HEK293 (cell line): ENCODE measurements around the gene ZHX3.

Experiments
- CTCF ChIA-PET: fragments of 350-600 bp; formaldehyde crosslinking; extraction: SDS; loops from one replicate; lab custom pipeline; 2021; ENCODE audit warnings: antibody characterized with exemption; lab: Yijun Ruan, JAX
- POLR2A ChIA-PET: fragments of 300-600 bp; formaldehyde crosslinking; extraction: SDS; loops from one replicate; lab custom pipeline; 2020; ENCODE audit warnings: antibody characterized with exemption, inconsistent platforms; lab: Yijun Ruan, JAX
- H3K27ac ChIP-seq: fragments of 200-500 bp; sonication (Bioruptor generic); 2 replicates; pipeline ENCODE4 v1.5.1; 2014; ENCODE audit warnings: low read depth, low read length, control low read depth, inconsistent platforms; ENCODE audit errors: extremely low read depth
- H3K36me3 ChIP-seq, 2 experiments: fragments of 200-500 bp in 1 of 2; sonication (Bioruptor generic) in 1 of 2; 1 replicate in 1 of 2; 2 replicates in 1 of 2; pipeline ENCODE4 v1.5.1; 2014 to 2017; ENCODE audit warnings: inconsistent platforms in 2 of 2, low read length in 2 of 2; ENCODE audit not compliant: control insufficient read depth in 2 of 2, insufficient read depth in 1 of 2
- H3K4me1 ChIP-seq: fragments of 200-500 bp; sonication (Bioruptor generic); 2 replicates; pipeline ENCODE4 v1.5.1; 2014; ENCODE audit warnings: mild to moderate bottlenecking, low read length, inconsistent platforms; ENCODE audit not compliant: control insufficient read depth, insufficient read depth
- H3K4me3 ChIP-seq: 2 replicates; pipeline ENCODE4 v1.5.1; 2011; ENCODE audit warnings: low read depth, mild to moderate bottlenecking, control low read depth, low read length, moderate library complexity
- H3K9me3 ChIP-seq: fragments of 200-500 bp; sonication (Bioruptor generic); 2 replicates; pipeline ENCODE4 v1.5.1; 2014; ENCODE audit warnings: low read depth, low read length, inconsistent platforms; ENCODE audit not compliant: control insufficient read depth, insufficient read depth
- BCL11B ChIP-seq: fragments of 450-650 bp; formaldehyde crosslinking; IDR thresholded peaks from 2 replicates; pipeline ENCODE4 v1.5.1; 2016; ENCODE audit warnings: low read depth, missing biosample characterization, missing genetic modification characterization
- ELK4 ChIP-seq: IDR thresholded peaks from 2 replicates; pipeline ENCODE4 v1.6.1; 2011; ENCODE audit warnings: mild to moderate bottlenecking, low read depth, low read length, borderline replicate concordance
- GLIS2 ChIP-seq: fragments of 450-650 bp; formaldehyde crosslinking; IDR thresholded peaks from 2 replicates; pipeline ENCODE4 v1.5.1; 2016; ENCODE audit warnings: missing biosample characterization, missing genetic modification characterization
- KLF10 ChIP-seq: fragments of 450-650 bp; IDR thresholded peaks from 2 replicates; pipeline ENCODE4 v1.5.1; 2018; ENCODE audit warnings: missing biosample characterization, mild to moderate bottlenecking, missing genetic modification characterization
- KLF9 ChIP-seq: fragments of 450-650 bp; formaldehyde crosslinking; IDR thresholded peaks from 2 replicates; pipeline ENCODE4 v1.5.1; 2016; ENCODE audit warnings: missing biosample characterization, missing genetic modification characterization, low read depth
- MZF1 ChIP-seq: fragments of 450-650 bp; formaldehyde crosslinking; IDR thresholded peaks from 2 replicates; pipeline ENCODE4 v1.5.1; 2017; ENCODE audit warnings: missing biosample characterization, missing genetic modification characterization, borderline replicate concordance
- PRDM2 ChIP-seq: fragments of 450-650 bp; formaldehyde crosslinking; IDR thresholded peaks from 2 replicates; pipeline ENCODE4 v1.5.1; 2016; ENCODE audit warnings: missing biosample characterization, missing genetic modification characterization, borderline replicate concordance
- ZBTB11 ChIP-seq: fragments of 450-650 bp; formaldehyde crosslinking; conservative IDR thresholded peaks from 2 replicates; pipeline ENCODE4 v1.5.1; 2016; ENCODE audit warnings: low read depth, missing biosample characterization, missing genetic modification characterization
- ZFP69B ChIP-seq: fragments of 450-650 bp; formaldehyde crosslinking; IDR thresholded peaks from 2 replicates; pipeline ENCODE4 v1.5.1; 2016; ENCODE audit warnings: missing biosample characterization, missing genetic modification characterization
- ZNF214 ChIP-seq: fragments of 450-650 bp; formaldehyde crosslinking; IDR thresholded peaks from 2 replicates; pipeline ENCODE4 v1.5.1; 2017; ENCODE audit warnings: missing biosample characterization, mild to moderate bottlenecking, missing genetic modification characterization, borderline replicate concordance
- ZNF26 ChIP-seq: fragments of 450-650 bp; formaldehyde crosslinking; IDR thresholded peaks from 2 replicates; pipeline ENCODE4 v1.5.1; 2016; ENCODE audit warnings: missing biosample characterization, missing genetic modification characterization
- ZNF473 ChIP-seq: fragments of 450-650 bp; formaldehyde crosslinking; IDR thresholded peaks from 2 replicates; pipeline ENCODE4 v1.5.1; 2017; ENCODE audit warnings: missing biosample characterization, missing genetic modification characterization
- ZNF549 ChIP-seq: fragments of 450-650 bp; IDR thresholded peaks from 2 replicates; pipeline ENCODE4 v1.5.1; 2018; ENCODE audit warnings: missing biosample characterization, missing genetic modification characterization, mild to moderate bottlenecking, inconsistent platforms, moderate library complexity
- ZNF768 ChIP-seq: fragments of 450-650 bp; formaldehyde crosslinking; IDR thresholded peaks from 2 replicates; pipeline ENCODE4 v1.5.1; 2018; ENCODE audit warnings: missing biosample characterization, mild to moderate bottlenecking, missing genetic modification characterization
- ZNF791 ChIP-seq: fragments of 450-650 bp; formaldehyde crosslinking; IDR thresholded peaks from 2 replicates; pipeline ENCODE4 v1.5.1; 2016; ENCODE audit warnings: missing biosample characterization, missing genetic modification characterization
- ZSCAN16 ChIP-seq: fragments of 450-650 bp; formaldehyde crosslinking; IDR thresholded peaks from 2 replicates; pipeline ENCODE4 v1.5.1; 2016; ENCODE audit warnings: missing biosample characterization, missing genetic modification characterization
- ZSCAN5A ChIP-seq: fragments of 450-650 bp; formaldehyde crosslinking; IDR thresholded peaks from 2 replicates; pipeline ENCODE4 v1.5.1; 2016; ENCODE audit warnings: missing biosample characterization, missing genetic modification characterization

The ZHX3 gene

GRCh38 chr20:41175201-41175651 is 142.3 kb downstream of the ZHX3 start:
- TF ChIP-seq ZSCAN16 (tag by site-specific recombination) (no peak), ZFP69B (tag by site-specific recombination) (no peak), ZNF549 (no peak), ELK4 (no peak), KLF10 (tag by site-specific recombination) (no peak), PRDM2 (tag by site-specific recombination) (no peak), ZNF26 (tag by site-specific recombination) (no peak), ZNF791 (no peak), KLF9 (tag by site-specific recombination) (no peak), ZNF214 (tag by site-specific recombination) (no peak), GLIS2 (tag by site-specific recombination) (no peak)
- ChIA-PET POLR2A (interaction anchor here (1.4 kb wide), 1 partner anchor 165 kb away, joined by 3 read pairs; the partner anchor contains the start of gene LPIN3), CTCF (interaction anchor here (0.8 to 1.7 kb wide), 3 partner anchors 58 to 165 kb away, joined by 3 to 7 read pairs (median 7); partner anchors contain the start of gene LPIN3)
- H3K36me3 ChIP-seq, result peaks cover 0 to 83% of the 10 kb centered on the region in 2 experiments; a peak in 1 of 3 replicates
- no peak overlapping the region for H3K27ac ChIP-seq
- H3K9me3 ChIP-seq, result no peaks in the 10 kb centered on the region
- no peaks in the 10 kb centered on the region for H3K4me1 ChIP-seq
- no peak overlapping the region for H3K4me3 ChIP-seq

- no peak overlapping the region for H3K27ac ChIP-seq
- H3K4me3 ChIP-seq, result no peak overlapping the region
- H3K36me3 ChIP-seq, result peaks cover 0 to 85% of the 10 kb centered on the region in 2 experiments; a peak in 1 of 3 replicates
- POLR2A ChIA-PET, result interaction anchor here (1.4 kb wide), 1 partner anchor 166 kb away, joined by 3 read pairs; the partner anchor contains the start of gene LPIN3
- no peaks in the 10 kb centered on the region for H3K9me3 ChIP-seq
- H3K4me1 ChIP-seq, result no peaks in the 10 kb centered on the region
- CTCF ChIA-PET, result interaction anchor here (0.7 to 1.5 kb wide), 3 partner anchors 58 to 584 kb away, joined by 3 to 7 read pairs (median 3); no protein-coding TSS in a partner anchor
- no peak for TF ChIP-seq ZSCAN5A (tag by site-specific recombination)
- no peak for TF ChIP-seq MZF1 (tag by site-specific recombination)
- no peak for TF ChIP-seq BCL11B
- no peak for TF ChIP-seq ZNF768 (tag by site-specific recombination)
- no peak for TF ChIP-seq ZBTB11 (tag by site-specific recombination)
- no peak for TF ChIP-seq ZNF473 (tag by site-specific recombination)
These were observed 142.7 kb downstream of the ZHX3 start for GRCh38 chr20:41174782-41175181.
